Osteoblast (primary cell): ENCODE measurements around the gene SERTM2. TPM values are rescaled to one million over a fixed set of nuclear protein-coding genes. Genes with fewer than 3 reads are reported as not detected.

Source experiments
- DNase-seq: peaks from one replicate; pipeline ENCODE4 v3.0.0; 2011; ENCODE audit warnings: low spot score, mixed read lengths; ENCODE audit not compliant: insufficient read length; ENCODE audit errors: missing footprints
- H2AFZ ChIP-seq: 2 replicates; pipeline ENCODE4 v1.6.0; 2011; ENCODE audit warnings: mild to moderate bottlenecking, low read length
- H3K27ac ChIP-seq: 2 replicates; pipeline ENCODE4 v1.5.1; 2011; ENCODE audit warnings: mild to moderate bottlenecking, low read depth, low read length, moderate library complexity
- H3K27me3 ChIP-seq: 2 replicates; pipeline ENCODE4 v1.6.0; 2012; ENCODE audit warnings: mild to moderate bottlenecking, control low read depth, inconsistent platforms, low read length, moderate library complexity; ENCODE audit not compliant: insufficient read depth
- H3K36me3 ChIP-seq: 2 replicates; pipeline ENCODE4 v1.5.1; 2011; ENCODE audit warnings: mild to moderate bottlenecking, low read length, control low read depth, moderate library complexity; ENCODE audit not compliant: insufficient read depth
- H3K4me1 ChIP-seq: 2 replicates; pipeline ENCODE4 v1.5.1; 2011; ENCODE audit warnings: mild to moderate bottlenecking, low read length, control low read depth, moderate library complexity; ENCODE audit not compliant: insufficient read depth
- H3K4me2 ChIP-seq: 2 replicates; pipeline ENCODE4 v1.6.0; 2011; ENCODE audit warnings: mild to moderate bottlenecking, low read length; ENCODE audit not compliant: insufficient read depth
- H3K4me3 ChIP-seq: fragments of 200-600 bp; sonication (generic); 3 replicates; pipeline ENCODE4 v1.5.1; 2012; ENCODE audit warnings: mild to moderate bottlenecking, low read length, inconsistent platforms; ENCODE audit not compliant: insufficient read depth
- H3K79me2 ChIP-seq: 2 replicates; pipeline ENCODE4 v1.6.0; 2012; ENCODE audit warnings: mild to moderate bottlenecking, low read length, control low read depth, inconsistent platforms; ENCODE audit not compliant: insufficient read depth
- H3K9me3 ChIP-seq: 2 replicates; pipeline ENCODE4 v1.5.1; 2011; ENCODE audit warnings: low read depth, low read length, control low read depth
- H4K20me1 ChIP-seq: 2 replicates; pipeline ENCODE4 v1.6.0; 2012; ENCODE audit warnings: mild to moderate bottlenecking, low read length, control low read depth; ENCODE audit not compliant: insufficient read depth
- CTCF ChIP-seq: IDR thresholded peaks from 2 replicates; pipeline ENCODE4 v1.5.1; 2011; ENCODE audit warnings: mild to moderate bottlenecking, low read depth, low read length, moderate library complexity; ENCODE audit errors: extremely low read depth
- total RNA-seq: library from RNA; depleted of rRNA; stranded (reverse); fragments of >200 nt; gene quantifications from 2 replicates; pipeline ENCODE4 v1.2.3, GENCODE V29; 2012

Gene SERTM2
- total RNA-seq, 1 donor: not detected

- Histone ChIP-seq H3K4me2 (no peak overlapping the region), H3K4me3 (no peak overlapping the region), H3K9me3 (no peaks in the 10 kb centered on the region), H3K4me1 (no peaks in the 10 kb centered on the region), H3K79me2 (no peaks in the 10 kb centered on the region), H2AFZ (no peak overlapping the region), H3K27ac (no peak overlapping the region), H3K27me3 (peaks cover 13% of the 10 kb centered on the region), H4K20me1 (no peaks in the 10 kb centered on the region), H3K36me3 (no peaks in the 10 kb centered on the region)
- TF ChIP-seq CTCF: no peak
- no peak for DNase-seq
These were observed 19.4 kb upstream of the SERTM2 start for GRCh38 chrX:111492085-111492484.

- Histone ChIP-seq H3K4me1 (no peaks in the 10 kb centered on the region), H2AFZ (no peak overlapping the region), H3K9me3 (no peaks in the 10 kb centered on the region), H3K27ac (no peak overlapping the region), H3K36me3 (no peaks in the 10 kb centered on the region), H3K4me2 (no peak overlapping the region), H3K4me3 (no peak overlapping the region), H3K27me3 (peaks cover 14% of the 10 kb centered on the region), H3K79me2 (no peaks in the 10 kb centered on the region), H4K20me1 (no peaks in the 10 kb centered on the region)
- DNase-seq: peak; percentile 8
- TF ChIP-seq CTCF: no peak
These were observed 12.8 kb upstream of the SERTM2 start for GRCh38 chrX:111498538-111499103.

- Histone ChIP-seq H3K27me3 (peaks cover 3% of the 10 kb centered on the region), H4K20me1 (no peaks in the 10 kb centered on the region), H3K4me3 (no peak overlapping the region), H3K27ac (no peak overlapping the region), H3K4me1 (no peaks in the 10 kb centered on the region), H2AFZ (no peak overlapping the region), H3K79me2 (no peaks in the 10 kb centered on the region), H3K4me2 (no peak overlapping the region), H3K9me3 (no peaks in the 10 kb centered on the region), H3K36me3 (no peaks in the 10 kb centered on the region)
- TF ChIP-seq CTCF: no peak
- no peak for DNase-seq
These were observed 7.9 kb upstream of the SERTM2 start for GRCh38 chrX:111503485-111503993.

- peaks cover 3% of the 10 kb centered on the region for H3K27me3 ChIP-seq
- DNase-seq: no peak
- no peak for TF ChIP-seq CTCF
- H2AFZ ChIP-seq: no peak overlapping the region
- H4K20me1 ChIP-seq: no peaks in the 10 kb centered on the region
- H3K4me2 ChIP-seq: no peak overlapping the region
- no peaks in the 10 kb centered on the region for H3K79me2 ChIP-seq
- no peaks in the 10 kb centered on the region for H3K36me3 ChIP-seq
- H3K4me3 ChIP-seq: no peak overlapping the region
- H3K4me1 ChIP-seq: no peaks in the 10 kb centered on the region
- H3K9me3 ChIP-seq: no peaks in the 10 kb centered on the region
- H3K27ac ChIP-seq: no peak overlapping the region
These were observed 6.5 kb upstream of the SERTM2 start for GRCh38 chrX:111504941-111505340.
